BLaER1 treated with 17β-estradiol and CSF1 and Interleukin-3, amounts not matched to agents 10 nM and 100 nM (cell line): ENCODE results near the gene CCL1.

Experiments
- H3K27ac ChIP-seq, 11 experiments: shearing (Covaris generic); formaldehyde crosslinking; 2 replicates each; pipeline ENCODE4 v1.8.1; 2022
- H3K27me3 ChIP-seq, 11 experiments: shearing (Covaris generic); formaldehyde crosslinking; 2 replicates each; pipeline ENCODE4 v1.8.1; 2022
- H3K36me3 ChIP-seq, 11 experiments: shearing (Covaris generic); formaldehyde crosslinking; 2 replicates each; pipeline ENCODE4 v1.8.1; 2022
- H3K4me1 ChIP-seq, 10 experiments: shearing (Covaris generic); formaldehyde crosslinking; 2 replicates each; pipeline ENCODE4 v1.8.1; 2022
- H3K4me2 ChIP-seq, 11 experiments: shearing (Covaris generic); formaldehyde crosslinking; 2 replicates each; pipeline ENCODE4 v1.8.1; 2022
- H3K4me3 ChIP-seq, 10 experiments: shearing (Covaris generic); formaldehyde crosslinking; 2 replicates each; pipeline ENCODE4 v1.8.1; 2022
- H3K9ac ChIP-seq, 11 experiments: shearing (Covaris generic); formaldehyde crosslinking; 2 replicates each; pipeline ENCODE4 v1.8.1; 2022
- H3K9me3 ChIP-seq, 11 experiments: shearing (Covaris generic); formaldehyde crosslinking; replicated peaks in 1 of 11; 2 replicates each; pipeline ENCODE4 v1.8.1; 2022
- H4K20me1 ChIP-seq, 11 experiments: shearing (Covaris generic); formaldehyde crosslinking; 2 replicates each; pipeline ENCODE4 v1.8.1; 2022
- Cebpa-rat ChIP-seq, 11 experiments: shearing (Covaris generic); IDR thresholded peaks; 2 replicates each; pipeline ENCODE4 v1.8.1; 2022

The CCL1 gene, protein sequence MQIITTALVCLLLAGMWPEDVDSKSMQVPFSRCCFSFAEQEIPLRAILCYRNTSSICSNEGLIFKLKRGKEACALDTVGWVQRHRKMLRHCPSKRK

DNA sequence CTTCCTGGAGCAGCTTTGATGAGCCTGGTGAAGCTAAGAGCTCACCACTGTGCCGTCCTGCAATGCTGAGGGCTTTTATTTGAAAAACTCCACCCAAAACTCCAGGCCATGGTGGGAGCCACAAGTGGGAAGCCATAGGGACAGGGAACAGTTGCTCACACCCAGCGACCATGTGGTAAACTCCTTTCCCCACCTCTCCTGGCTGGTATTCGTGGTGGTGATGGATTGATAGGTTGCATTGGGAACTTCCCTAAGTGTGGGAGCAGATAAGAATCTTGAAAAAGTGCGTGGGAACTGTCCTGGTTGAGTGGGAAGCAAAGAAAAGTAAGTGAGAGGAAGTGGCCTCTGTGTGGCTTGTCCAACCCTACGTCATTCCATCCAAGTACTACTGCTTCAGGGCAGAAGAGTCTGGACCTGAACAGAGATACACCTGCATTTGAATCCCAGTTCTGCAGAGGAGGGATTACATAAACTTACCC is at the start of gene CCL1:
CCL1 (minus strand) TSS at position 51 of the 479 bp plus-strand sequence. CDS start 72 bp downstream, outside the sequence.
- Histone ChIP-seq H3K27me3 (no peaks in the 10 kb centered on the region), H4K20me1 (no peaks in the 10 kb centered on the region), H3K4me1 (peaks cover 83 to 99% (median 89%) of the 10 kb centered on the region in 10 experiments), H3K9ac (peak within 1 kb of the TSS in 2 of 11 experiments; percentile 6 to 38; a peak in 2 of 22 replicates), H3K4me3 (no peak within 1 kb of the TSS), H3K36me3 (no peaks in the 10 kb centered on the region), H3K9me3 (no peaks in the 10 kb centered on the region), H3K27ac (peak within 1 kb of the TSS in 4 of 11 experiments; percentile 8 to 27 (median 20); a peak in 3 of 22 replicates), H3K4me2 (peak within 1 kb of the TSS; percentile 45 to 92 (median 70); a peak in 21 of 22 replicates)
- no peak for TF ChIP-seq Cebpa-rat (IDR thresholded peaks at IDR 0.05)

DNA sequence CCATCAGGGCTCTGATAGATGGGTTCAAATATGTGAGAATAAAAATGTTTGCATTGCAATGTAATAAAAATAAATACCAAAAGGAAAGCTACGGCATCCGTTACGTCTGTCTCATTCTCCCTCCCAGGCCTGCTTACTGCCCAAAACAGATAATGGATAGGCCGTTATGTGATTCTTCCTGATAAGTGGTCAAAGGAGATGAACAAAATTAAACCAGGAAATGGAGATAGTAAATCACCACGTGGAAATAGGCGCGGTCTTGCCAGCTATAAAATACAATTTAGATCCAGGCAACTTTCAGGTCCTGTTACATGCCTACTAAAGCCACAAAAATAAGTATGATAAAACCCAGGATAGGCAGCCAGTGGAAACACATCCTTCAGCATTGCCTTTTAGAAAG is 49.5 kb upstream of the CCL1 start:
- H3K9ac ChIP-seq: no peak overlapping the region
- H3K27ac ChIP-seq: peak overlapping the region in 1 of 11 experiments; percentile 15; a peak in 1 of 22 replicates
- no peak for TF ChIP-seq Cebpa-rat (IDR thresholded peaks at IDR 0.05)
- H3K27me3 ChIP-seq: no peaks in the 10 kb centered on the region
- no peaks in the 10 kb centered on the region for H3K36me3 ChIP-seq
- H3K4me1 ChIP-seq: peaks cover 0 to 19% (median 3%) of the 10 kb centered on the region in 10 experiments; a peak in 9 of 20 replicates
- no peak overlapping the region for H3K4me3 ChIP-seq
- no peaks in the 10 kb centered on the region for H3K9me3 ChIP-seq
- H3K4me2 ChIP-seq: peak overlapping the region in 3 of 11 experiments; percentile 35 to 43 (median 43); a peak in 6 of 22 replicates
- no peaks in the 10 kb centered on the region for H4K20me1 ChIP-seq

DNA sequence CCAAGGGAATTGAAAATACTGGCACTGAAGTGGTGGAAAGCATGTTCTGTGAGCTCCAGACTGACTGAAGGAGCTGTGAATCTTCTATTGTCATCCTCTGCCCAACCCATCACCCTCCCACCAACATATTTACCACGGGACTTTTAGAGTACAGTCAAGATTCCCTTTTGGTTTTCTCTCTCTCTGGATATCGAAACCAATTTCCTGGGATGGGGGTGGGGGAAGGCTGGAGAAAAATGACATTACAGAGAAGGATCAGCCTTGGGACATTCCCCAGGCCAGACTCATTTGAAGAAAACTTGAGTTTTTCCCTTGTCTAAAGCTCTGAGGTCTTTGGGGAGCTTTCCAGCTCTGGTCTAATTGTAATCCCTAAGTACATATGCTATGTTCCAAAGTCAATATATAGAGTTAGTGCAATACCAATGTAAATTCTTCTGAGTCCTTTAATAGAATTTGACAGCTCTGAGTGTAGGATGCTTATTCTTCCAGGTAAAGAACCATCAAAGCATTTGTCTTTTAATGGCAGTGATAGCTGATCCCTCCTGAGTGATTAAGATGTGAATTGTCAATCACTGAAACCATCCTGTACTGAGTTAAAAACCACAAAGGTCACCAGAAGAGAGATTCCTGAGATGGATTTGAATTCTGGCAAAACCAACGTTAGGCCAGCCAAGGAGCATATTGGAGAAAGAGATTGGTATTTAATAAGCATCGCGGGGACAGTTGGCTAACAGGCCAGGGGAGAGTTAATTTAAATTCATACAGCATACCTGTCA is 48.8 kb upstream of the CCL1 start:
- H3K4me2 ChIP-seq: no peak overlapping the region; a peak in 1 of 22 replicates
- no peak overlapping the region for H3K4me3 ChIP-seq
- H4K20me1 ChIP-seq: no peaks in the 10 kb centered on the region
- H3K36me3 ChIP-seq: no peaks in the 10 kb centered on the region
- no peaks in the 10 kb centered on the region for H3K9me3 ChIP-seq
- H3K4me1 ChIP-seq: peaks cover 0 to 19% (median 3%) of the 10 kb centered on the region in 10 experiments; a peak in 9 of 20 replicates
- no peaks in the 10 kb centered on the region for H3K27me3 ChIP-seq
- H3K27ac ChIP-seq: no peak overlapping the region
- H3K9ac ChIP-seq: no peak overlapping the region
- no peak for TF ChIP-seq Cebpa-rat (IDR thresholded peaks at IDR 0.05)

DNA sequence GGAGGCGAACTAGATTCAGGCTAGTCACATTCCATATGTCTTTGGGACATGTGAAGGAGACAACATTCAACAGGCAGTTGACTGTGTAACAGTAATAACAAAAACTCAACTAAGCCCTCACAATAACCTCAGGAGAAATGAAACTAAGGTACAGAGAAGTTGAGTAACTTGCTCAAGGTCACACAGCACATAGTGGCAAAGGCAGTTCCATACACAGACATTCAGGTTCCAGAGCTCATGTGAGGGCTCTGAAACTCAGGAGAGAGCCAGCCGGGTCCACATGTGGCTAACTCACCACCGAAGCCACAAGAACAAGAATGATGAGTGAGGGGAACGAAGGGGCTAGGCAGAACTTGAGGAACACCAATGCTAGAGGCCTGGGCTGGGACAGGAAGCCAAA is 46.3 kb upstream of the CCL1 start:
- Histone ChIP-seq H3K4me1 (peaks cover 0 to 29% (median 3%) of the 10 kb centered on the region in 10 experiments; a peak in 9 of 20 replicates), H3K4me3 (no peak overlapping the region), H3K27ac (no peak overlapping the region), H3K9me3 (no peaks in the 10 kb centered on the region), H3K9ac (no peak overlapping the region), H3K27me3 (no peaks in the 10 kb centered on the region), H3K4me2 (no peak overlapping the region), H3K36me3 (no peaks in the 10 kb centered on the region), H4K20me1 (no peaks in the 10 kb centered on the region)
- TF ChIP-seq Cebpa-rat (IDR thresholded peaks at IDR 0.05): no peak

DNA sequence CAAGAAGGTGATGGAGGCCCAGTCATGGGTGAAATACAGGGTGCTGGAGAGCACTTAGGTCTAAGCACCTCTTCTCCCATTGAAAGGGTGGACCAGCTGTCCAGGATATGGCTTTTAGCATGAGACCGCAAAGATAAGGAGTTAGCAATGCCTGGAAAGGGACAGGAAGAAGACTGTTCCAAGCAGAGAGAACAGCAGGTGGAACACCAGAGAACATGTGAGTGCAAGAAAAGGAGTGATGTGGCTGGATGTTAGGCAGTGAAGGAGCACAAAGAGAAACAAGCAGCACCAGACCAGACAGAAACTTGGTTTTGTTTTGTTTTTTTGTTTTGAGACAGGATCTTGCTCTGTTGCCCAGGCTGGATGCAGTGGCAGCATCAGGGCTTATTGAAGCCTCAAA is 45.4 kb upstream of the CCL1 start:
- H3K4me3 ChIP-seq: no peak overlapping the region
- no peak overlapping the region for H3K4me2 ChIP-seq
- H3K36me3 ChIP-seq: no peaks in the 10 kb centered on the region
- H3K27me3 ChIP-seq: no peaks in the 10 kb centered on the region
- peaks cover 0 to 27% (median 3%) of the 10 kb centered on the region in 10 experiments; a peak in 9 of 20 replicates for H3K4me1 ChIP-seq
- H3K27ac ChIP-seq: no peak overlapping the region
- H4K20me1 ChIP-seq: no peaks in the 10 kb centered on the region
- no peaks in the 10 kb centered on the region for H3K9me3 ChIP-seq
- TF ChIP-seq Cebpa-rat (IDR thresholded peaks at IDR 0.05): no peak
- no peak overlapping the region for H3K9ac ChIP-seq

DNA sequence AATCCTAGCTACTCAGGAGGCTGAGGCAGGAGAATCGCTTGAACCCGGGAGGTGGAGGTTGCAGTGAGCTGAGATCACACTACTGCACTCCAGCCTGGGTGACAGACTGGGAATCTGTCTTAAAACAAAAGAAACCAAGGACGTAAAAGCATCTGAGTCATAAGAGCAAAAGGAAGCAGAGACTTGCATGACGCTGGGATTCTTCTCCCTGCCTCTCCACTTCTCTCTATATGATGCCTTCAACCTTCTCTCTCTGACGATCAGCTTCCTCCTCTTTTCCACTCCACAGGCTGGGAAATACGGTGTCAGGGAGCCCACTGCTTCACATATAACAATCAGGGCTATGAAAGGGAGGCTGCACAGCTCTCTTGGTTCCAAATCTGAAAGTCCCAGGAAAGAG is 43.2 kb upstream of the CCL1 start:
- Histone ChIP-seq H3K27ac (no peak overlapping the region), H3K4me1 (peaks cover 0 to 33% (median 0%) of the 10 kb centered on the region in 10 experiments; a peak in 7 of 20 replicates), H4K20me1 (no peaks in the 10 kb centered on the region), H3K27me3 (no peaks in the 10 kb centered on the region), H3K4me2 (peak overlapping the region in 2 of 11 experiments; percentile 22 to 50; a peak in 3 of 22 replicates), H3K9me3 (no peaks in the 10 kb centered on the region), H3K4me3 (no peak overlapping the region), H3K36me3 (no peaks in the 10 kb centered on the region), H3K9ac (no peak overlapping the region)
- TF ChIP-seq Cebpa-rat (IDR thresholded peaks at IDR 0.05): no peak

DNA sequence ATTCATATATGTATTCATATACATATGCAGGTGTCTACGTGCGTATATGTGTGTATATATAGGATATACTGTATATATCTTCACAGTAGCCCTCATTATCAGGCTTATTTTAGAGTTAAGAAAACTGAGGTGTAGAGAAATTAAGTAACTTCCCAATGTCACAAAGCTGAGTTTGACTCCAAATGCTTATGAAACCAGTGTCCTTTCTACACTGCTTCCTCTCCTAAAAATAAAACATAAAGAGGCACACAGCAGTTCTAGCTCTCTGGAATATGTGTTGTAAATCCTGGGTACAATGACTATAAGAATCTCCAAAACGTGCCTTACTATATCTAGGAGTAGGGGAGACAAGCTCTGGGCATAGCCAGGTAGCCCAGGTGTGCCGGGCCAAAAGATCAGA is 40.0 kb upstream of the CCL1 start:
- Histone ChIP-seq H3K27ac (no peak overlapping the region), H3K9me3 (no peaks in the 10 kb centered on the region), H3K4me1 (peaks cover 23 to 65% (median 27%) of the 10 kb centered on the region in 10 experiments), H3K4me3 (no peak overlapping the region), H3K4me2 (peak overlapping the region in 4 of 11 experiments; percentile 37 to 61 (median 48); a peak in 8 of 22 replicates), H4K20me1 (no peaks in the 10 kb centered on the region), H3K27me3 (no peaks in the 10 kb centered on the region), H3K9ac (no peak overlapping the region), H3K36me3 (no peaks in the 10 kb centered on the region)
- no peak for TF ChIP-seq Cebpa-rat (IDR thresholded peaks at IDR 0.05)

DNA sequence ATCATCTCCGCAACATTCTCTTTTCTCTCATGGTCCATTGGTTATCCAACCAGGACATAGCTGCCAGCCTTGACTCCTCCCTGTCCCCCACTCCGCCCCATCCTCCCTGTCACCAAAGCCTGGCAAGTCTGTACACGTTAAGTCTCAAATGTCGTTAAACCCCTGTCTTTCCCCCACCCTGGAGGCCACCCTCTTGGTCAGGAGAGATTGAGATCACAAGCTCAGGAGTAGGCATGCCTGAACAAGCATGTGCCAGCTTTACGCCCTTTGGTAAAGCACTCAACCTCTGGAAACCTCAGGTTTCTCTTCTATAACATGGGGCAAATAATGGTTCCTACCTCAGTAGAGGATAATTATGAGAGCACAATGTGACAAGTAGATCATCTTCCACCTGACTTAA is 38.1 kb upstream of the CCL1 start:
- Histone ChIP-seq H3K4me2 (peak overlapping the region in 2 of 11 experiments; percentile 43 to 74; a peak in 1 of 22 replicates), H3K27me3 (no peaks in the 10 kb centered on the region), H3K9me3 (no peaks in the 10 kb centered on the region), H4K20me1 (no peaks in the 10 kb centered on the region), H3K36me3 (no peaks in the 10 kb centered on the region), H3K4me1 (peaks cover 30 to 69% (median 35%) of the 10 kb centered on the region in 10 experiments), H3K9ac (no peak overlapping the region), H3K4me3 (no peak overlapping the region), H3K27ac (no peak overlapping the region)
- no peak for TF ChIP-seq Cebpa-rat (IDR thresholded peaks at IDR 0.05)

DNA sequence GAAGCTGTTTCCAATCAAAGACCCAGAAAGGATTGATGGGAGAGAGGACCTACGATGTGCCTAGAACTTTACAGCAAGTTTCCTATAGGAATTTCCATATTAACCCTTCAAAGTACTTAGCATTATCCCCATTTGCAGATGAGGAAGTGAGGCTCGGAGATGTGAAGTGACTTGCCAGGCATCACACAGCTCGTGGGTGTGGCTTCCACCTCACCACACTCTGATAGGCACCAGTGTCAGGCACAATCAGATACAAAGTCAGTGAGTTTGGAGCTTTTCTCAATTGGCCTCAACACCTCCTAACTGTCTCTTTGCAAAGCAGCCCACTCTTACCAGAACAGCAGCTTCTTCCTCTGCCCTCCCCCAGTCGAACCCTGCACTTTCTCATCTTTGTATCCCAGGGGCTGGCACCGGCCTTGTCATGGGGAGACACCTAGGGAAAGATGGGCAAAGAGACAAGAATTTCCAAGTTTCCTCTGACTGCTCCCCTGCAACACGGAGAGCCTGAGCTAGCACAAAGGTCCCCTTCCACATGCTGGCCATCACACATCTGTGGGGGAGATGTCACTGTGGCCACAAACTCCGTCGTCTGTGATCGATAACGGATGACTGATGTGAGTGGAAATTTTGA is 37.4 kb upstream of the CCL1 start:
- Histone ChIP-seq H3K9me3 (no peaks in the 10 kb centered on the region), H3K27ac (no peak overlapping the region), H3K36me3 (no peaks in the 10 kb centered on the region), H4K20me1 (no peaks in the 10 kb centered on the region), H3K9ac (no peak overlapping the region), H3K4me2 (peak overlapping the region in 8 of 11 experiments; percentile 4 to 82 (median 50); a peak in 11 of 22 replicates), H3K4me1 (peaks cover 30 to 63% (median 35%) of the 10 kb centered on the region in 10 experiments), H3K27me3 (no peaks in the 10 kb centered on the region), H3K4me3 (no peak overlapping the region)
- no peak for TF ChIP-seq Cebpa-rat (IDR thresholded peaks at IDR 0.05)
